ENCODE measurements around the gene STX3.
"Not testable (repeated sequence)": the region's sequence is repeated elsewhere in the genome, so short reads cannot be mapped to it uniquely, and the experiment has no call there.

The STX3 gene

DNA sequence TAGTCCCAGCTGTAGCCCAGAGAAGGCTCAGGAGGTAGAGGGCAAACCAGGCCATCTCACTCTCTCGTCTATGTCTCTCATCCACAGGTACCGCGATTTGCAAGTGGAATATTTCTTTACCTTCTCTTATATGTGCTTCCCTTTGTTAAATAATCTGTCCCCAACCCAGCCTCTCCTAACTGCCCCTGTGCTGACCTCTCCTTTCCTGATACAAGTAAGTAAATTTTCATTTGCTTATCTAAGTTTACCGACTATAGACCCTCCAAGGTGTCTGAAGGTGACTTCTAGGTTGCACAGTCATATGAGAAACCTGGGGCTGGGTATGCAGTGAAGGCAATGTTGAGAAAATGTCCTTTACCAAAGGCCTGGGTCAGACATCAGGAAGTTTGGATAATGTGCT lies 90.2 kb downstream of the STX3 start, which contains the start of gene CBLIF:
Gene CBLIF, minus strand, starts transcription at position 101 of the 400 bp plus-strand sequence. Its CDS starts 46 bp downstream, at position 55.
- DNase-seq, result no peak

DNA sequence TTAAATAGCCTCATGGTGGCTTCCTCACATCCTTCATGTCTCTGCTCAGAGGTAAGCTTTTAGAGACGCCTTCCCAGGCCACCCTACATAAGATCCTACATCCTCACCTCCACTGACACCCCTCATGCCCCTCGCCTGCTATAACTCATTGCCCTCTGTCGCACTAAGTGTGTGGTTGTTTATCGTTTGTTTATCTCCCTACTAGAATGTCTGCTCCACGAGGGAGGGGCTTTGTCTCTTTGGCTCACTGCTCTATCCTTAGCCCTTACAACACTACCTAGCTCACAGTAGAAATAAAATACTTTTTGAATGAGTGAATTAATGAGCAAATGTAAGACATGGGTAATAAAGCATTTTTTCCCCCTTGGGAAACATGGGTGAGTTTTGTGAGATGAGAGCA lies 91.4 kb downstream of the STX3 start:
- DNase-seq, result no peak

DNA sequence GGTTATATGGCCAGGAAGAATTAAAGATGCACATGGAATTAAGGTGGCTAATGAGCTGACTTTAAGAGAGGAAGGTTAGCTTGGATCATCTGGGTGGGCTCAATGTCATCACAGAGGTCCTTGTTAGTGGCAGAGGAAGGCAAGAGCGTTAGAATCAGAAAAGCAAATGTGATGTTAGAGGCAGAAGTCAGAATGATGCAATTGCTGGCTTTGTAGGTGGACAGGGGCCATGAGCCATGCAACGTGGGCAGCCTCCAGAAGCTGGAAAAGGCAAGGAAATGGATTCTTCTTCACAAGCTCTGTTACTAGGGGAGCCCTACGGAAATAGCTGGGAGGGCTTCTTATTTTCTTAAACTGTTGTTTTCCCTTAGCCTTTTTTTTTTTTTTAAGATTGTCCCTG lies 92.5 kb downstream of the STX3 start:
- no peak for DNase-seq

DNA sequence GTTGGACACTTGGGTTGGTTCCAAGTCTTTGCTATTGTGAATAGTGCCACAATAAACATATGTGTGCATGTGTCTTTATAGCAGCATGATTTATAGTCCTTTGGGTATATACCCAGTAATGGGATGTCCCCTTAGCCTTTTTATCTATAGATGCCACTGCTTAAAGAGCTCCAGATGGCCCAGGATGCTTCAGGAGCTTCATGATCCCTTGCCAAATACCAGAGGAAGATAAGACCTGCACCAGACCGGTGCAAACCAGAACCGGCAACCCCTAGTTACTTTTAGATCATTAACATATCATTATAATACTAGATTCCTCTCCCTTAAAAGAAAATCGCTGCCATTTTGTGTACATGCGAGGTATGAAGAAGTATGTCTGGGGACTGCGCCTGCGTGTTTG lies 93.3 kb downstream of the STX3 start:
- not testable (repeated sequence) for DNase-seq

DNA sequence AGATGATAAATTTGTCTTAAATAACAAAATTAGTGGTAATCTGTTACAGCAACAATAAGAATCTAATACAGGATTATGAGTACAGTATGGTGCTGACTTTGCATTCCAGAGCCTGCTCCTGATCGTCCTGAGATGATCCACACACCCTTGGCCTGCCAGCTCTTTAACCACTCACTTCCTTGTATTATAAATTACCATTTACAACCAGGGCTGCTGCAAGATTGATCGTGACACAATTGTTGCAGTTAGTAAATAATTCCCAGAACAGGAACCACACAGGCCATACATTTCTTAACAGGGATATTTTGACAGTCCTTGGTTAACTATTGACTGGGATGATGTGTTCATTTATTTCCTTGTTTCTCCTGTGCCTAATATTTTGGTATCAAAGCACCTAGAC lies 94.0 kb downstream of the STX3 start:
- DNase-seq, result no peak

DNA sequence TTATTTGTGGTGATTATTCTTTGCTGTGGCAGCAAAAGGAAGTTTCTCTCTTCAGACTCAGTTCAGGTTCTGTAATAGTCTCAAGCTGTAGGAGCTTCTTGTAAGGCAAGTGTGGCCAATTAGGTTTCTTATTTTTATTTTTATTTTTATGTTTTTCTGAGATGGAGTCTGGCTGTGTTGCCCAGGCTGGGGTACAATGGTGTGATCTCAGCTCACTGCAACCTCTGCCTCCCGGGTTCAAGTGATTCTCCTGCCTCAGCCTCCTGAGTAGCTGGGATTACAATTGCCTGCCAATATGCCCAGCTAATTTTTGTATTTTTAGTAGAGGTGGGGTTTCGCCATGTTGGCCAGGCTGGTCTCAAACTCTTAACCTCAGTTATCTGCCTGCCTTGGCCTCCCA lies 94.4 kb downstream of the STX3 start:
- DNase-seq, result not testable (repeated sequence)

DNA sequence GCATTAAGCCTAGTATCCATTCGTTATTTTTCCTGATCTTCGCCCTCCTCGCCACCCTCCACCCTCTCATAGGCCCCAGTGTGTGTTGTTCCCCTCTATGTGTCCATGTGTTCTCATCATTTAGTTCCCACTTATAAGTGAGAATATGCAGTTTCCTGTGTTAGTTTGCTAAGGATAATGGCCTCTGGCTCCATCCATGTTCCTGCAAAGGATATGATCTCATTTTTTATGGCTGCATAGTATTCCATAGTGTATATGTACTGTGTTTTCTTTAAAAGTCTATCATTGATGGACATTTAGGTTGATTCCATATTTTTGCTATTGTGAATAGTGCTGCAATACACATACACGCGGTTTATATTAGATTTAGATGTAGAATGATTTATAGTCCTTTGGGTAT lies 96.2 kb downstream of the STX3 start:
- not testable (repeated sequence) for DNase-seq

DNA sequence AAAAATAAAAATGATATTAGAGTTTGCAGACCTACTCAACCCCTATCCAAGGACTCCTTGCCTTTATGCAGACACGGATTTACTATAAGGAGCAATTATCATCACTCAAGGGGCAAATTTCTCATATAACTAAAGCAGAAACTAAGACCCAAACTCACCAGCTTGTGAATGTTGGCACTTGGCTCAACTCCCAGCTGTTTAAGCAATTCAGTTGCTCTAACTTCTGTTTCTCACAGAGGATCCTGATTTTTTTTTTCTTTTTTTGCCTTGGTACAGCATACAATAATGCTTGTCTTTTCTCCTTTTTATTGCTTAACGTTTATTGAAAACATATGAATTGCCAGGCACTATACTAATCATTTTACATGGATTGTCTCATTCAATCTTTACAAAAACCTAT lies 99.7 kb downstream of the STX3 start:
- no peak for DNase-seq
